NCI-H510A treated with DMSO at 0.1 percent for 48 hours (cell line): Measurements from ENCODE around the gene GNG4.
A peak's percentile ranks its signal among the peaks of the same experiment; 100 is the strongest.
"Not testable (repeated sequence)": the region's sequence is repeated elsewhere in the genome, so short reads cannot be mapped to it uniquely, and the experiment has no call there.

Experiments
- DNase-seq: peaks from one replicate; lab custom pipeline; 2025; lab: John Stamatoyannopoulos, UW

The GNG4 gene

DNA sequence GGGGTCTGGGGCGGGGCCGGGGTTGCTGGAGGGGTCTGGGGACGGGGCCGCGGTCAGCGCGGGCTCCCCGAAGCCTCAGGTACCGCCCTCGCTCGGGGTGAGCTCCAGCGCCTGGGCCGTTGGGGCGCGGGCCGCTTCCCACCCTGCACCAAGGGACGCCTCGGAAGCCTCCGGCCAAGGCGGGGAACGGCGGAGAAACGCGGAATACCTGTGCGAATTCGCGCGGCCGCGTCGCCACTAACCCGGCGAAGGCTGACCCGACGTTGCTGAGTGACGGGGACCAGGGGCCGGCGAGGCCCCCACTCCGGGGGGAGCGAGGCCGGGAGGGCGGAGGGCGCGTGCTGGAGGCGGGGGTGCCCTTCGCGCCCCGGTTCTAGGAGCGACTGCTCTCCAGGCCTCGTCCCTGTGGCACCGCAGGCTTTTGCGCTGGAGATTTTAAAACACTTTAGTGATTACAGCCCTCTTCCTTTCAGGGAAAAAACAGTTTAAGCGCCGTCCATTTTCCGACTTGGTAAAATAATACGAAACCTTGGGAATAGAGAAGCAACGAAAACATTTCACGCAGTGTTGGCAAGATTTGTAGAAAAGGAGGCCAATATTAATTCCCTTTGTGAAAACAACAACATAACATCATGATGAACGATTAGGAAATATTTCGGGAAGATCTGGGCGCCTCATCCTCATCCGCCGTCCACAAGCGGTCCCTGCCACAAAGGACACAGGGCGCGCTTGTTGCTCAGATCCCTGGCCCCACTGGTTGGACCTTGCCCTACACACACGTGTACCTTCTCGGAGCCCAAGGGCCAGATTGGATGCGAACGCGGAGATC is 971 bp upstream of the GNG4 start:
- peak; percentile 60 for DNase-seq

DNA sequence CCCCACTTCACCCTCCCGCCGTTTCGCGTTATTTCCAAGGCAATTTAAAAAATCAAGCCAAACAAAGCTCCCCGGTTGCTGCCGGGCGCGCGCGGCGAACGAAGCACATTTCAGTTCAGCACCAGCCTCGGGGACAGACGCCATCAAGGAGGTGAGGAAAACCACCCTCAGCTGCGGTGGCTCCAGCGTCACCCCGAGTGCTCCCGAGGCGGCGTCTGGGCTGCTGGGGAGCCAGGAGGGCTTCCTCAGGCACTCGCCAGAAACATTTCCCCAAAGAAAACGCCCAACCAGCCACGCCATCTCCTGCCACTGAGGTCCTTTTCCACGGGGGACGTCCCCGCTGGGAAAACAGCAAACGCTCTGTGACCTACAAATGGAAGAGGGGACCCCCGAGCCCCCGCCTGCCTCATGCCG is 623 bp downstream of the GNG4 start:
- DNase-seq, result no peak

DNA sequence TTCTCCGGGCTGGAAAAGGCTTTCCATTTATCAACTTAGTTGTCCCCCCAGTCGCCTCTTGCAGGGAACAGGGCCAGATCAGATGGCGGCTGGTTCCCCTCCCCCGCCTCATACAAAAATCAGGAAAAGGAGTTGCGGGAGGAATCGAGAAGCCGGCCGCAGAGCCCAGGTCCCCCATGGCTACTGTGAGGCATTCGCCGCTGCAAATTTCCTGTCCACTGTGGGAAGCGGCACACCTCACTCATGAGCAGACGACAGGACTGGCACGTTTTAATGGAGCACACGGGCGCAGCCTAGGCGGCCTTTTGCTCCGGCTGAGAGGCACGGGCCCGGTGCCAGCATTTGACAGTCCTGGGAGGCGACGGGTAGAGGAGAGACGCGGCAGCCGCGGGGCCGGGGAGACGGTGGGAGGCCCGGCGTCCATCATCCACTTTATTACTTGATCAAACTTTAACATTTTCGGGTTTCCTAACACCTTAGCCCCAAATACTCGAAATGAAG is 1.1 kb downstream of the GNG4 start:
- DNase-seq, result peak; percentile 31

DNA sequence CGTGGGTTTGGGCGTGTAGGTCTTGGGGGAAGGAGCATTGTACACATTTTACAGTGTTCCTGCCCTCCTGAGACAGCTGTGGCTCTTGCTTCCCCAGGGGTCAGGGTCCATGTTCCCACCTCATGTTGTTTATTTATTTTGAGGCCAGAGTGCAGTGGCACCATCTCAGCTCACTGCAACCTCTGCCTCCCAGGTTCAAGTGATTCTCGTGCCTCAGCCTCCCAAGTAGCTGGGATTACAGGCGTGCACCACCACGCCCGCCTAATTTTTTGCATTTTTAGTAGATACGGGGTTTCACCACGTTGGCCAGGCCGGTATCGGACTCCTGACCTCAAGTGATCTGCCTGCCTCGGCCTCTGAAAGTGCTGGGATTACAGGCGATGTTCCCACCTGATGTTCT is 2.0 kb downstream of the GNG4 start:
- DNase-seq, result not testable (repeated sequence)

DNA sequence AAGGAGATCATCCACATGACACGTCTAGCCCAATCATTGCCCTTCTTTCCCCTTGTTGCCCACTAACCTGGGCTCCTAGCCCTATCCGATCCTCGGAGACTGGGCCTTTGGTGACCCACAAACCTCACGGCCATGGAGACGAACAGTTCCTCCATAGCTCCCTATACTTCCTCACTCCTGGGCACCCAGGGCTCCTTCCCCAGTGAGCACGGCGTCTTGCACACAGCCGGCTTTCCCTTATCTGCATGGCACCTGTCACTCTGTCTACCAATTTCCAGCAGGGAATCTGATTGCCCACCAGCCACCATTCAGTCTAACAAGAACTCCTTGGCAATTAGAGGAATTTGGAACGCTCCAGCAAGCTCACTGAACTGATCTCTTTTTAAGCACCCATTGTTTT is 3.1 kb downstream of the GNG4 start:
- no peak for DNase-seq

DNA sequence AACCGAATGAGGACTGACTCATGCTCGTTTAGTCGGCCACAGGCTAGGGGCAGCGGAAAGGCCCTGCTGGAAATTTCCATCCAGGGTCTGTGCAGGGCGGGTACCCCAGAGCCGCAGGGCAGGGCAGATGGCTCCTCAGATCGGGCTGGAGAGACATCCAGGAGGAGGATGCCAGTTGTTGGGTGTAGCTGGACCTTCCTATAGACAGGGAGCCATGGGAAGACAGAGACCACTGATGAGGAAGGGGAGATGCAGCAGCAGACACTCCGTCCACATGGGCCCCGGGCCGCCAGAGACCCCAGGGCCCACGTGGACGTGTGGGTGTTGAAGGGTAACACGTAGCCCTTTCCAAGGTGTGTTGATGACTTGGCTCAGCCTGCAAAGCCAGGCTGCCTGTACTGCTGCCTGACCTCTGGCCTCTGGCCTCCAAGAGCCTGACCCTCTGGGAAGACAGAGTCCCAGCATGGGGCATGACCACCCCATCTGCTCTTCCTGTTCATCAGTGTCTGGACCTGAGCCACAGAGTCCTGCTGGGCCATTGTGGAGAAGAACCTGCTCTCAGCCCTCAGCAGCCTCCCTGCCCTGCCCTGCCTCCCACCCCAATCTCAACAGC is 4.8 kb downstream of the GNG4 start:
- no peak for DNase-seq

DNA sequence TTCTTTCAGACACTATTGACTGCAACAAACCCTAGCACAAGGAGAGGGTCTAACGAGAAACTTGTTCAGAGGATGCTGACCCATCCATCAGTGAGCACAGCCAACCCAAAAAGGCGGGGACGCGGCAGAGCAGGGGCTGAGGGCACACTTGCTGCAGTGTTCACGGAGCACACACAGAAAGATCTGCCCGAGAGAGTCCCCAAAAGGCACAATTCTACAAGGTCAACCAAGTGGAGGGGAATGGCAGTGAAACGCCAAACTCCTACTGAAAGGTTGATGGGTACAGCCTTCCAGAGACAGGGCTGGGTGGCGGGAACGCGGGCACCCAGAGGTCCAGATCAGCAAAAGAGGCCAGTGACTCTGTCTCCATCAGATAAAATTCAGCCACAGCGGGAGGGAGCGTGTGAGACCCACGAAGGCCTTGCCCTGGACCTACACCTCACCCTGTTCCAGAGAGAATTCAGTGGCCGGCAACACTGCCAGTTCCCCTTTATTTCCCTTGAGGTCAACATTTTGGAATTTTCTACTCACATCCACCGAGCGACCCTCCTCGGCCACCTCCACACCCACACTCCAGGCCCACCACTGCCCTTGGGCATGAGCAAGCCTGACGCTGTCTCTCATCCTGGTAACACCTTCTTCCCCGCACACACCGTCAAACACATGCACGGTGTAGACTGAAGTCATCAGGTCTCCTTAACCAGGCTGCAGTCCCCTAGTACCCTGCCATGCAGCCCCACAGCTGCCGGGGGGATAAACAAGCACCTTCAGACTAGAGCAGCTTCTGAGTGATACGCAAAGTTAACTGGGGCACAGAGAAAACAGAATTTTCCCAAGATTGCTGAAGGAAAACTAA is 5.5 kb downstream of the GNG4 start:
- no peak for DNase-seq

DNA sequence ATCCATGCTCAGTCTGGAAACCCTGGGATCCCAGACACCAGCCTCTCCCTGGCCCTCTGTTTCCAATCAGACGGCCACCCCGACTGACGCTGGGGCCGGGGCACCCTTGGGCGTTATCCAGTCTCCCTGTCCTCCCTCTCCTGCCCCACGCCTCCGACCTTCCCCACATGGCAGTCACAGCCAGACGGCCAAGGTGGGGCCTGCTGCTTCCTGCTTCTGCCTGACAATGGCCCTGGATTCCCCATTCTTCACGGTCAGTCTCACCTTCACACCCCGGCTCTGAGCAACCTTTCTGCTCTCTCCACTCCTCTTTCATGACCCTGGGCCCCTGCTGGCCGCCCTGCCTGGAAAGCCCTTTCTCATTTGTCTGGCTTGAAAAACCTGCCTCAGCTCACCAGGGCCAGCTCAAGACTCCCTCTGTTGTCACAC is 6.6 kb downstream of the GNG4 start:
- peak; percentile 29 for DNase-seq

DNA sequence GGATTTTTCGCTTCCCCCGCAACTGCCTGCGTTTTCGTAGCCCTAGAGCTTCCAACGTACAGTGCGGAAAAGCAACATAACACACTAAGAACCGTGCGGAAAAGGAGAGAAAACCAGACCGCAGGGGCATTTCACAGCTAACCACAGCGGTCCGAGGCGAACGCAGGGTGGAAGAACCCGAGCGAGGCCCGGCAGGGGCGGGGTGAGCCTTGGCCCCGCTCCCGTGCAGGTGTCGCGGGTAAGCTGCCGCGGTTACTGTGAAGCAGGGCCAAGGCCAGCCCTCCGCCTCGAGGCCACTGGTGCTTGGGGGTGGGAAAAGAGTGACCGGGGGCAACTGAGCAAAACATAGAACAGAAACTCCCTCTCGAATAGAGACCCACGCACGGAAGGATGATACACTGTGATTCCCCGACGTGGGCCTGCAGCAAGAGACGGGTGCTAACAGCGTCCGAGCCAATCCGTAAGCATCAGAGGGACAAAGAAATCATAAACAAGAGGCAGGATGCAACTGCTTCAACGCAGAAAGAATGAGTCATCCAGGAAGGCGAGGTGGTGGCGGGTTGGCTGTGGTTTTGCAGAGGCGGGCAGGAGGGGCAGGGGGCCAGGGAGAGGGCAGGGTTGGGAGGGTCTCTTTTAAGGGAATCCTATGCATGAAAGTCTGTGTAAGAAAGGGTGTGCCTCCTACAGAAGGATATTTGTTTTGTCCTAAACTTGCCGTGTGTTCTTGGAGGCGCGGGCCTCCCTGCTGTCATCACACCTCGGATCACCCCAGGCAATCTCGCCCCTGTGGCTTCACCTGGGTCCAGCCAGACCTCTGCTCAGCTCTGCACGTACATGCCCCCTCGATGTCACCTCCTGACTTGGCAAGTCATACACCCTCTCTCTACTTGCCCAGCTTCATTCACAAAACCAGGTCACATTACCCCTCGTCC is 7.3 kb downstream of the GNG4 start:
- peak; percentile 44 for DNase-seq

DNA sequence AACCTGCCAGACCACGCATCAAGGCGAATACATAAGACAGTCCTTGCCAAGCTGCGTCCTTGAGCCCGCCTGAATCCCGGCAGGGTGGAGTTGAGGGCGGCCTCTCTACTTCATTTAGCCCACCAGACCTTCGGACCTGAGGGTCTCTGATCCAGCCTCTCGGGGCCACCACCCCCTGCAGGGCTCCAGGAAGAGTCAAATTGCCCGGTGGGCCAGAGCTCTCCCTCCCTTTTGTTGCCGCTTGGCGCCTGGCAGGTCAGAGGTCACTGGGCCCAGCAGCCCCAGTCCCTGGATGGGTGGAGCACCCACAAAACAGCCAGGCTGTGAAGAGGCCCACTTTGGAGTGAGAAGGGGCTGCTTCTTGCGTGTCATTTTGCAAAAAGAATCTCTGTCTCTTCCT is 9.0 kb downstream of the GNG4 start:
- no peak for DNase-seq

DNA sequence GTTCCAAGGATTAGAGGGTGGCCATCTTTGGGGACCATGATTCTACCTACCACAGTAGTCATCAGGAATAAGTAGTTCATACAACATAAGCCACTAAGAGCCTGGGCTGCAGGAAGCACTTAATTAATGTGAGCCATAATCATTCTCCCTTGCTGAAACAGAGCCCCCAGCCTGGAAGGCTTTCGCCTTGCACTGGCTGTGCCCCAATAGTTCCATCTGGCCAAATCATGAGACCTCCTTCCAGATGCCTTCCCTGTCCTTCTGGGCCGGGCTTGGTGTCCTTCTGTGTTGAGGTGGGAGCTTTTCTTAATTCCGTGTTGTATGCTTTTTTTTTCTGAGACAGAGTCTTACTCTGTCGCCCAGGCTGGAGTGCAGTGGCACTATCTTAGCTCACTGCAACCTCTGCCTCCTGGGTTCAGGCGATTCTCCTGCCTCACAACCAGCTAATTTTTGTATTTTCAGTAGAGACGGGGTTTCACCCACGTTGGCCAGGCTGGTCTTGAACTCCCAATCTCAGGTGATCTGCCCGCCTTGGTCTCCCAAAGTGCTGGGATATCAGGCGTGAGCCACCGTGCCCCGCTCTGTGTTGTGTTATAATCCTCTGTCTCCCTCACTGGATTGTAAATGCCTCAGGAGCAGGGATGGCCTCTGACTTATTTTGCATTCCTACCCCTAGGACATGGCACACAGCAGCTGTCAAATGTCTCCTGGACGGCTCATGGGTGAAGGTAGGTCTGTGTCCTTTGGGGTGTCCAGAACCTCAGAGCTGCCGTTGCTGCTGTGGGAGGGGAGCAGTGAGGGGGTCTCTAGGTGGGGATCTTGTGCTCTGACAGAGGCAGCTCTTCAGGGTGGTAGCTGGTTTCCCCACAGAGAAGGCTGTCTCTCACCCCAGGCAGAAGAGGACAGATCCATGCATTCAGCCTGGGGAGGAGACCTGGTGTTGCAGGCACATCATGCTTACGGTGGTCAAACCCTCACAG is 10.1 kb downstream of the GNG4 start:
- DNase-seq, result no peak

DNA sequence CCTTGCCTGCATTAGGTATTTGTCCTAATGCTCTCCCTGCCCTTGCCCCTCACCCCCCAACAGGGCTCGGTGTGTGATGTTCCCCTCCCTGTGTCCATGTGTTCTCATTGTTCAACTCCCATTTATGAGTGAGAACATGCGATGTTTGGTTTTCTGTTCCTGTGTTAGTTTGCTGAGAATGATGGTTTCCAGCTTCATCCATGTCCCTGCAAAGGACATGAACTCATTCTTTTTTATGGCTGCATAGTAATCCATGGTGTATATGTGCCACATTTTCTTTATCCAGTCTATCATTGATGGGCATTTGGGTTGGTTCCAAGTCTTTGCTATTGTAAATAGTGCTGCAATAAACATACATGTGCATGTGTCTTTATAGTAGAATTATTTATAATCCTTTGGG is 11.0 kb downstream of the GNG4 start:
- not testable (repeated sequence) for DNase-seq

DNA sequence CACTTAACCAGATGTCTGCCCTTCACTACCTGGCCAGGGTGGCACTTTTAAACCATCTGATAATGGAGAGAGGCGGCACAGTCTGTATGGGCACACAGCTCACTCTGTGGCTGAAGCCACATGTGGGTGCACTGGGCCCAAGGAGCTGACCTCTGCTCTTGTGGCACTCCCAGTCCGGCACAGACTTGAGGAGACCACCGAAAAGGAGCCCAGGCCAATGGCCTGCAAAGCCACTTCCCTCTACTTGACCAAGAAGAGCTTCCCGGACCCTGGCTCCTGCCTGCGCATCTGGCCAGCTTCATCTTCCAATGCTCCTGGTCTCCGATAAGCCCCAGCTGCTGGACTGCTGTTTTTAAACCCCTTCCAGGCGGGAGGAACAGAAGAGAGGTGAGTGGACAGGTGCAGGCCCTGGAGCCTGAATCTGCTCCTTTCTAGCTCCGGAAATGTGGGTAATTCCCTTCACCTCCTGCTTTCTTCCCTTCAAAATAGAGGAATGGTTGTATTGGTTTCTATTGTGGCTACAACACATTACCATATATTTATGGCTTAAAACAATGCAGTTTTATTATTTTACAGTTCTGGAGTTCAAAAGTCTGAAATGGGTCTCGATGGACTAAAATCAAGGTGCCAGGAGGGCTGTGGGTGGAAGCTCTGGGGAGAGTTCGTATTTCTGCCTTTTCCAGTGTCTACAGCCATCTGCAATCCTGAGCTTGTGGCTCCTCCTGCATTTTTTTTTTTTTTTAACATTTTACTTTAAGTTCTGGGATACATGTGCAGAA is 11.6 kb downstream of the GNG4 start:
- no peak for DNase-seq

DNA sequence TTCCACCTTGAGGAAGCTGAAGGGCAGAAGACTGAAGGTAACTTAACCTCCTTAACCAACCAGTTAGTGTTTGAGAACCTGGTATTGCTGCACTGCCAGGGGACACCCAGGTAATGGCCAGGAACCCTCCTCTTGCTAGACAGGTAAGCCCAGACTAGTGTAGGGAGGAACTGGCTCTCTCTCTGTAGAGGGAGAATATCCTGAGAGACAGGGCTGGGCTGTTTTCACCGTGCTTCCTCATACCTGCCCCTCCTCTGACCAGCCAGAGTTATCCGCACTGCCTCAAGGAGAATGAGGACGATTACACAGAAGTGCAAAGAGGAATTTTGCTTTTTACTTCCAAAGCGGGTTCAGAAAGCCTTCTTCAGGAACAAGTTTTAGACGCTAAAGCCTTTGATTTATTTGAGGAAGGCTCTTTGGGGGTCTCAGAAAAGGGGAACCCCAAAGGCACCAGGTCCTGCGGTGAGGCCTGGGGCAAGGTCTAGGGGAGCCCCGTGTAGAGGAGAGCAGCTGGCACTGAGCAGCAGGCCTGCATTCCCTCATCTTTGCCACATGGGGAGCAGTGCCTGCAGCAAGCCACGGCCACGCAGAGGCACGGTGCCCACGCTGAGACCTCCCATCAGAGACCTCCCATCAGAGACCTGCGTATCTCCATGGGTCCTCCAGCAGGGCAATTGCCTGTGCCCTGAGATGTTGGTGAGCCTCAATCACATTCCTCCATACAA is 13.5 kb downstream of the GNG4 start:
- no peak for DNase-seq

DNA sequence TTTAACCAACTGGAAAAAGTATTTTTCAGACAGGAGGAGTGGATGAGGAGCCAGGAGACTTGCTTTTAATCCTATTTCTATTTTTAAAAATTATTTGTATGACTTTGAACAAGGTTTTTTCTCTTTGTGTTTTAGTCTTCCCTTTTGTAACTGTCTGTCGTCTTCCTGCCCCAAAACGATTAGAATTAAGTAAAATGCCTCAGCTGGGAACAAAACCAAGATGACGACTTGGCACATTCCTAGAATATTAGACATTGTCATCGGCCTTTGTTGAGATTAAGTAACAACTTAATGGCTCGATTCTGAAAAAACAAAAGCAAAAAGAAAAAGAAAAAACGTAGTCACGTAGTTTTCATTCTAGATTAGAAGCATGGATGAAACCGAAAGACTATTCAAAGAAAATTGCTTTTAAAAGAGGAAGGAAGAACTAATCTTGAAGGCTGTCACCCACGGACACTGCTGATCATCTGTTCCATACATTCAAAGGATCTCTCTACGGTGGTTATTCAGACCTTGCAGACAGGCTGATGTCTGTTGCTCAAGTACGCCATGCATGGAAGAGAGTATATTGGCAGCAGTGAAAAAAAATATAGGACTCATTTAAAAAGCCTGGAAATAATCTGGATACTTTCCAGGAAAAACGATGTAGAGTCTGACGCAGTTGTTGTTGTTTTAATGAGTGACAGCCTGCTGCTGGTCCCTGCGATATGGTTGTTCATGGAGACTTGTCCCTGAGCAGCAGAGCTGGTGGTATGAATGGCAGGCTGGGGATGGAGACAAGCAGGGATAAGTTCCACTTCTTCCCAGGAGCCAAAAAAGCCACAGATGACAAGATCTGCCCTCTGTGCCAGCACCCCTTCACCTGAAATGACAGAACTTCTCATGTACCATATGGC is 16.8 kb downstream of the GNG4 start:
- no peak for DNase-seq

DNA sequence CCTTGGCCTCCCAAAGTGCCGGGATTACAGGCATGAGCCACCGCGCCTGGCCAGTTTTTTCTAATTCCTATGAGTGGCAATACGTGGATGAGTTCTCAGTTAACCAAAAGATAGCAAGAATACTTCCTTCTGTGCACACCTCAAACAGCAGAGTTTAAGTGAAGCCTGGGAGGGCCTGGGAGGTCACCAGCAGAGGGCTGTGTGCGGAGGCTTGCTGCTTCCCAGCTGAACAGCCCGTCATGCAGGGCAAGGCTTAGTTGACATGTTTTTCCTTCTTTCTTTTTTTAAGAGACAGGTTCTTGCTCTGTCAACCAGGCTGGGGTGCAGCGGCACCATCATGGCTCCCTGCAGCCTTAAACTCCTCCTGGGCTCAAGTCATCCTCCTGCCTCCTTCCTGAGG is 17.8 kb downstream of the GNG4 start:
- no peak for DNase-seq

DNA sequence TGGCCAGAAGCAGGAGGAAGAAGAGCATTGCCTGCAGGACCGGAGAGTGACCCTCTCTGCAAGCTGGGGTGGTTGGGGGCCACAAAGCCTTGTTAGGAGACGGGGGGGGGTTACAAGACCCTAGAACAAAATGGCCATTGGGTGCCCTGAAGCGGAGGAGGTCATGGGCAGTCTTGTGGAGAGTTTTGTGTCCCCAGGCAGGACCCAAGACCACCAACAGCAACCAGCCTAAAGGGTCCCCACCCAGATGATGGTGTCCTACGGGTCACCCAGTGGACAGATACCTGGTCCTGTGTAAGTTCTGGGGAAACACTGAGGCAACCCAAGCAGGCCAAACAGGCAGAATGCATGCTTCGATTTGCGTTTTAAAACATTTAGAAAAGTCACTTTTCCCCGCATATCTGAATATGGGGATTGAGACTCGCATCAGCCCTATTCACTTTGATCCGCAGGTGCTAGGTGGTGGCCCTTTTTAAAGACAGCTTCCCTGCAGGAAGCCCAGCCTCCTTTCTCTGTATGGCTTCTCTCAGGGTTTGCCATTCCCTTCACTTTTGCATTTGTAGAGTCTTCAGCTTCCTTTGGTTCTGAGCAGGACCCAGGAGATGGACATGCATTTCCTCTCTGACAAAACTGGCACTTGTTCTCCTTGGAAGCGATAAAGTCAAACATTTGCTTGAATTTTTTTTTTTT is 21.1 kb downstream of the GNG4 start:
- DNase-seq, result no peak
